Vagina (tissue), 2 donors: ENCODE results near the gene ICOS. TPM values are rescaled to one million over a fixed set of nuclear protein-coding genes. Genes with fewer than 3 reads are reported as not detected.

Experiments
- DNase-seq, 2 donors: peaks; one replicate each; pipeline ENCODE4 v3.0.0-alpha.2; 2017; ENCODE audit errors: extremely low spot score in 2 of 2
- H3K27ac ChIP-seq: fragments of 200-600 bp; sonication (generic); one replicate; pipeline ENCODE4 v1.5.1; 2019
- H3K27me3 ChIP-seq: fragments of 200-600 bp; sonication (generic); one replicate; pipeline ENCODE4 v1.5.1; 2019
- H3K36me3 ChIP-seq, 2 donors: fragments of 200-600 bp; sonication (generic); one replicate each; pipeline ENCODE4 v1.5.1; 2017 to 2019
- H3K4me1 ChIP-seq: fragments of 200-600 bp; sonication (generic); one replicate; pipeline ENCODE4 v1.5.1; 2019
- H3K4me3 ChIP-seq, 2 donors: fragments of 200-600 bp; sonication (generic); 1 replicate in 1 of 2; 2 replicates in 1 of 2; pipeline ENCODE4 v1.5.1; 2016 to 2019
- H3K9me3 ChIP-seq: fragments of 200-600 bp; sonication (generic); one replicate; pipeline ENCODE4 v1.5.1; 2019
- CTCF ChIP-seq, 3 experiments: fragments of 450-650 bp in 2 of 3; fragments of 200-600 bp in 1 of 3; sonication (generic) in 1 of 3; IDR thresholded peaks; one replicate each; pipeline ENCODE4 v1.5.1; 2017 to 2019; ENCODE audit warnings: antibody characterized with exemption in 3 of 3, mild to moderate bottlenecking in 2 of 3, moderate library complexity in 2 of 3
- POLR2A ChIP-seq, 2 donors: fragments of 450-650 bp; IDR thresholded peaks; one replicate each; pipeline ENCODE4 v1.6.1; 2017; ENCODE audit warnings: antibody characterized with exemption in 2 of 2, mild to moderate bottlenecking in 2 of 2, moderate library complexity in 2 of 2
- POLR2AphosphoS5 ChIP-seq, 2 donors: sonication (generic); formaldehyde crosslinking; IDR thresholded peaks; one replicate each; pipeline ENCODE4 v1.9.0; 2017; ENCODE audit warnings: antibody characterized with exemption in 2 of 2, mild to moderate bottlenecking in 2 of 2, low read depth in 1 of 2; ENCODE audit not compliant: insufficient read depth in 1 of 2
- intact Hi-C: fragments of 100-400 bp; cut with DNase I; formaldehyde crosslinking; loops from one replicate; pipeline ENCODE4 v1.15.1; 2023
- total RNA-seq: library from RNA; depleted of rRNA; stranded (reverse); fragments of >200 nt; gene quantifications from one replicate; pipeline ENCODE4 v1.2.3, GENCODE V29; 2016

ICOS gene
- total RNA-seq, 1 donor from 2014 or later, result 1.7 TPM

- Histone ChIP-seq H3K4me3 (no peak overlapping the region), H3K27me3 (no peaks in the 10 kb centered on the region), H3K9me3 (peaks cover 8% of the 10 kb centered on the region), H3K27ac (no peak overlapping the region), H3K36me3 (no peaks in the 10 kb centered on the region), H3K4me1 (no peaks in the 10 kb centered on the region)
- TF ChIP-seq POLR2A (IDR thresholded peaks at IDR 0.05), result no peak
- TF ChIP-seq POLR2AphosphoS5 (IDR thresholded peaks at IDR 0.05; ENCODE audit: insufficient read depth in 1 of 2, low read depth in 1 of 2), result no peak
- no peak for TF ChIP-seq CTCF (IDR thresholded peaks at IDR 0.05)
- intact Hi-C loops, result no loop called here
- DNase-seq, result no peak
These were observed 37.9 kb upstream of the ICOS start for GRCh38 chr2:203898657-203899056.

GRCh38 chr2:203900253-203900652 lies 36.3 kb upstream of the ICOS start:
- Histone ChIP-seq H3K27ac (no peak overlapping the region), H3K27me3 (no peaks in the 10 kb centered on the region), H3K4me3 (no peak overlapping the region), H3K4me1 (no peaks in the 10 kb centered on the region), H3K36me3 (no peaks in the 10 kb centered on the region), H3K9me3 (peaks cover 8% of the 10 kb centered on the region)
- TF ChIP-seq CTCF (IDR thresholded peaks at IDR 0.05), result no peak
- TF ChIP-seq POLR2A (IDR thresholded peaks at IDR 0.05), result no peak
- TF ChIP-seq POLR2AphosphoS5 (IDR thresholded peaks at IDR 0.05; ENCODE audit: insufficient read depth in 1 of 2, low read depth in 1 of 2), result no peak
- intact Hi-C loops, result no loop called here
- no peak for DNase-seq

GRCh38 chr2:203904022-203904421 lies 32.5 kb upstream of the ICOS start:
- Histone ChIP-seq H3K9me3 (peaks cover 8% of the 10 kb centered on the region), H3K4me1 (peaks cover 2% of the 10 kb centered on the region), H3K4me3 (no peak overlapping the region), H3K27me3 (no peaks in the 10 kb centered on the region), H3K36me3 (no peaks in the 10 kb centered on the region), H3K27ac (no peak overlapping the region)
- TF ChIP-seq CTCF (IDR thresholded peaks at IDR 0.05), result no peak
- TF ChIP-seq POLR2AphosphoS5 (IDR thresholded peaks at IDR 0.05; ENCODE audit: insufficient read depth in 1 of 2, low read depth in 1 of 2), result no peak
- TF ChIP-seq POLR2A (IDR thresholded peaks at IDR 0.05), result no peak
- no peak for DNase-seq
- intact Hi-C loops, result no loop called here

GRCh38 chr2:203905656-203906055 lies 30.9 kb upstream of the ICOS start:
- no peak for DNase-seq
- Histone ChIP-seq H3K36me3 (no peaks in the 10 kb centered on the region), H3K27me3 (no peaks in the 10 kb centered on the region), H3K9me3 (peaks cover 8% of the 10 kb centered on the region), H3K4me3 (no peak overlapping the region), H3K27ac (no peak overlapping the region), H3K4me1 (peaks cover 12% of the 10 kb centered on the region)
- intact Hi-C loops, result no loop called here
- no peak for TF ChIP-seq CTCF (IDR thresholded peaks at IDR 0.05)
- no peak for TF ChIP-seq POLR2A (IDR thresholded peaks at IDR 0.05)
- no peak for TF ChIP-seq POLR2AphosphoS5 (IDR thresholded peaks at IDR 0.05; ENCODE audit: insufficient read depth in 1 of 2, low read depth in 1 of 2)

- Histone ChIP-seq H3K36me3 (no peaks in the 10 kb centered on the region), H3K4me3 (no peak overlapping the region), H3K9me3 (no peaks in the 10 kb centered on the region), H3K27ac (no peak overlapping the region), H3K27me3 (no peaks in the 10 kb centered on the region), H3K4me1 (peaks cover 12% of the 10 kb centered on the region)
- no peak for DNase-seq
- TF ChIP-seq POLR2A (IDR thresholded peaks at IDR 0.05), result no peak
- TF ChIP-seq CTCF (IDR thresholded peaks at IDR 0.05), result no peak
- no peak for TF ChIP-seq POLR2AphosphoS5 (IDR thresholded peaks at IDR 0.05; ENCODE audit: insufficient read depth in 1 of 2, low read depth in 1 of 2)
- intact Hi-C loops, result no loop called here
These were observed 28.3 kb upstream of the ICOS start for GRCh38 chr2:203908066-203908796.
